ENCODE data around the gene OLFM4. TPM values are rescaled to one million over a fixed set of nuclear protein-coding genes. Genes with fewer than 3 reads are reported as not detected.

The OLFM4 gene
- polyA plus RNA-seq, 1 donor (not counting 4 experiments of a cell fraction or from before 2014, with no cell fraction given) = not detected

Other genes with a start within 250 kb of the OLFM4 start
- gene PCDH8, start 180.2 kb upstream of the OLFM4 start, polyA plus RNA-seq = not detected in 3 replicates